HepG2 (cell line): ENCODE results near the gene SYCP2L. TPM values are rescaled to one million over a fixed set of nuclear protein-coding genes. Genes with fewer than 3 reads are reported as not detected.

ENCODE experiments used
- ARID2 ChIP-seq: sonication (generic); formaldehyde crosslinking; IDR thresholded peaks from 2 replicates; pipeline ENCODE4 v1.8.1; 2022; ENCODE audit warnings: mild to moderate bottlenecking, missing genetic modification reagents, borderline replicate concordance
- ATF7-NPFF ChIP-seq: sonication (generic); formaldehyde crosslinking; IDR thresholded peaks from 2 replicates; pipeline ENCODE4 v1.8.1; 2023; ENCODE audit warnings: mild to moderate bottlenecking, low read depth, missing genetic modification reagents, moderate library complexity
- ATM ChIP-seq: fragments of 450-650 bp; IDR thresholded peaks from 2 replicates; pipeline ENCODE4 v1.7.1; 2017; ENCODE audit warnings: mild to moderate bottlenecking, borderline replicate concordance
- CCAR2 ChIP-seq: fragments of 200-400 bp; formaldehyde crosslinking; optimal IDR thresholded peaks from 2 replicates; pipeline ENCODE3; 2018; ENCODE audit warnings: low read depth, mild to moderate bottlenecking, low read length, moderate library complexity
- EZH2 ChIP-seq: conservative IDR thresholded peaks from 2 replicates; pipeline ENCODE4 v1.6.1; 2012; ENCODE audit warnings: mild to moderate bottlenecking, low read depth, low read length, moderate library complexity
- FOXA3 ChIP-seq: IDR thresholded peaks from 2 replicates; pipeline ENCODE4 v1.6.1; 2016; ENCODE audit warnings: missing genetic modification reagents, missing compliant biosample characterization
- FOXJ3 ChIP-seq: sonication (generic); formaldehyde crosslinking; IDR thresholded peaks from 2 replicates; pipeline ENCODE4 v1.4.0; 2020; ENCODE audit warnings: missing genetic modification reagents, mild to moderate bottlenecking, borderline replicate concordance
- FOXK1 ChIP-seq: sonication (generic); formaldehyde crosslinking; IDR thresholded peaks from 2 replicates; pipeline ENCODE4 v1.4.0; 2020; ENCODE audit warnings: low read depth, missing genetic modification reagents, borderline replicate concordance
- GATAD2A ChIP-seq: IDR thresholded peaks from 2 replicates; pipeline ENCODE4 v1.6.1; 2016
- GTF2F1 ChIP-seq: fragments of 150-350 bp; IDR thresholded peaks from 2 replicates; pipeline ENCODE4 v1.6.1; 2014; ENCODE audit warnings: low read length
- HNRNPUL1 ChIP-seq: fragments of 200-400 bp; formaldehyde crosslinking; IDR thresholded peaks from 2 replicates; pipeline ENCODE4 v1.6.1; 2017; ENCODE audit warnings: low read depth, mild to moderate bottlenecking, low read length, moderate library complexity
- KLF11 ChIP-seq: IDR thresholded peaks from 2 replicates; pipeline ENCODE4 v1.6.1; 2016; ENCODE audit warnings: missing compliant biosample characterization
- MED13 ChIP-seq: sonication (generic); formaldehyde crosslinking; IDR thresholded peaks from 2 replicates; pipeline ENCODE4 v1.5.0; 2020; ENCODE audit warnings: missing genetic modification reagents
- NONO ChIP-seq, 2 experiments: fragments of 450-650 bp in 1 of 2; sonication (generic) in 1 of 2; formaldehyde crosslinking in 1 of 2; IDR thresholded peaks in 1 of 2; conservative IDR thresholded peaks in 1 of 2; 2 replicates each; pipeline versions ENCODE4 v1.6.1 to v1.8.0; 2017 to 2022; ENCODE audit warnings: mild to moderate bottlenecking in 1 of 2, missing genetic modification reagents in 1 of 2, moderate library complexity in 1 of 2
- NR2F1 ChIP-seq, 2 experiments: fragments of 450-650 bp in 1 of 2; formaldehyde crosslinking in 1 of 2; IDR thresholded peaks; 2 replicates each; pipeline versions ENCODE4 v1.5.0 to v1.6.1; 2016 to 2020; ENCODE audit warnings: mild to moderate bottlenecking in 1 of 2, missing compliant biosample characterization in 1 of 2, missing genetic modification reagents in 1 of 2, moderate library complexity in 1 of 2
- SAP130 ChIP-seq: IDR thresholded peaks from 2 replicates; pipeline ENCODE4 v1.6.1; 2016; ENCODE audit warnings: low read depth
- TBX2 ChIP-seq: sonication (generic); formaldehyde crosslinking; IDR thresholded peaks from 2 replicates; pipeline ENCODE4 v1.5.0; 2020; ENCODE audit warnings: missing genetic modification reagents, mild to moderate bottlenecking, borderline replicate concordance
- TCF12 ChIP-seq, 2 experiments: fragments of 450-650 bp in 1 of 2; sonication (generic) in 1 of 2; formaldehyde crosslinking in 1 of 2; IDR thresholded peaks; 2 replicates each; pipeline versions ENCODE4 v1.6.1 to v1.8.0; 2017 to 2022; ENCODE audit warnings: antibody characterized with exemption in 1 of 2, mild to moderate bottlenecking in 1 of 2, missing genetic modification reagents in 1 of 2, moderate library complexity in 1 of 2
- ZFP62 ChIP-seq: sonication (generic); formaldehyde crosslinking; IDR thresholded peaks from 2 replicates; pipeline ENCODE4 v1.4.0; 2020; ENCODE audit warnings: missing genetic modification reagents
- ZNF280B ChIP-seq: sonication (generic); formaldehyde crosslinking; IDR thresholded peaks from 2 replicates; pipeline ENCODE4 v1.5.0; 2020; ENCODE audit warnings: missing genetic modification reagents, mild to moderate bottlenecking, borderline replicate concordance
- ZNF34 ChIP-seq: sonication (generic); formaldehyde crosslinking; IDR thresholded peaks from 2 replicates; pipeline ENCODE4 v1.4.0; 2020; ENCODE audit warnings: mild to moderate bottlenecking, missing genetic modification reagents, borderline replicate concordance
- ZNF496 ChIP-seq: sonication (generic); formaldehyde crosslinking; IDR thresholded peaks from 2 replicates; pipeline ENCODE4 v1.8.1; 2023; ENCODE audit warnings: mild to moderate bottlenecking, moderate library complexity, missing genetic modification reagents; ENCODE audit not compliant: insufficient replicate concordance
- ZNF550 ChIP-seq: sonication (generic); formaldehyde crosslinking; IDR thresholded peaks from 2 replicates; pipeline ENCODE4 v1.4.0; 2020; ENCODE audit warnings: mild to moderate bottlenecking, missing genetic modification reagents, borderline replicate concordance
- ZNF761 ChIP-seq: sonication (generic); formaldehyde crosslinking; conservative IDR thresholded peaks from 2 replicates; pipeline ENCODE4 v1.4.0; 2020; ENCODE audit warnings: mild to moderate bottlenecking, missing genetic modification reagents
- ZSCAN9 ChIP-seq: IDR thresholded peaks from 2 replicates; pipeline ENCODE4 v1.6.1; 2016; ENCODE audit warnings: borderline replicate concordance
- polyA plus RNA-seq, 8 experiments: library from polyadenylated mRNA; depleted of rRNA in 3 of 8; stranded (reverse) in 7 of 8; unstranded in 1 of 8; fragments of >200 nt; fragmentation: Illumina TruSeq in 4 of 8; extraction: Trizol in 4 of 8; gene quantifications; 2 replicates each; pipeline versions ENCODE4 v1.2.1 to v1.2.3, GENCODE V29; 2011 to 2016; ENCODE audit warnings: low read depth in 4 of 8, missing spikeins in 1 of 8, mixed read lengths in 1 of 8; ENCODE audit not compliant: insufficient read depth in 1 of 8
- total RNA-seq, 5 experiments: library from RNA; depleted of rRNA; stranded (reverse); fragments of >200 nt; fragmentation: Illumina TruSeq; extraction: Trizol; gene quantifications; 2 replicates each; pipeline ENCODE4 v1.2.3, GENCODE V29; 2016; ENCODE audit warnings: low read depth in 1 of 5
- TF ChIP-seq, protein P1 (sequence below): sonication (generic); formaldehyde crosslinking; IDR thresholded peaks from 2 replicates; pipeline ENCODE4 v1.4.0; 2020; ENCODE audit warnings: missing genetic modification reagents

SYCP2L gene
- total and polyA plus RNA-seq, 2 of the 13 experiments (the other 11 are each of a cell fraction or from before 2014, with no cell fraction given), result 0.22 to 0.54 TPM

DNA sequence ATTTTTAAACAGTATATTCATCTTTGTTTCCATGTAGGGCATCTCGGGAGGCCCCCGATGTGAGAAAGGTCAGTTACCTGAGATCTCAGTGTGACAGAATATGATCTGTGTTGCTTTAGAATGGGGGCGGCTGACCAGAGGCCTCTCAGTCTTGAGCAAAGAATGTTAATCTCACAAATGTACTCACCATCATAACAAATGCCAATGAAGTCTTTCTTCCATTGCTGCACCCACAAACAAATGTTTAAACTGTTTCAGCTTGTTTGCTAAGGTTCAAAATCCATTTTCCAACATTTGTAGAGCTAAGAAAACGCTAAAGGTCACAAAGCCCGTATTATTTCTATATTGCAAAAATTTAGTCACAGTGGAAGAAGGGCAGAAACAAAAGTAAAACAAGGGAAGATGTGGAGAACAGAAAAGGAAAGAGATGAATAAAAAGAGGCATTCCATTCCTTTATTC lies 125.5 kb downstream of the SYCP2L start (continued):
- TF ChIP-seq ZSCAN9 (CRISPR knock-in tag) (peak; percentile 64; the same call in 1 of the 2 replicates), HNRNPUL1 (no peak), KLF11 (CRISPR knock-in tag) (0 out of 2 replicates have a peak, but pooled peaks have one; percentile 52), GATAD2A (CRISPR knock-in tag) (peak; percentile 97), ZNF280B (CRISPR knock-in tag) (no peak), ZNF34 (CRISPR knock-in tag) (no peak), ATM (no peak), ATF7-NPFF (peak; percentile 62; the same call in 1 of the 2 replicates), ZNF550 (CRISPR knock-in tag) (no peak), SAP130 (peak; percentile 84; the same call in 1 of the 2 replicates), MED13 (peak; percentile 93), CCAR2 (no peak), ZNF761 (CRISPR knock-in tag) (no peak), FOXA3 (CRISPR knock-in tag) (peak; percentile 93), FOXJ3 (CRISPR knock-in tag) (peak; percentile 98), ARID2 (CRISPR knock-in tag) (peak; percentile 39; the same call in 1 of the 2 replicates), NONO (IDR thresholded peaks at IDR 0.05) (no peak), NONO (CRISPR knock-in tag; conservative IDR thresholded peaks at IDR 0.05) (peak; percentile 82), TCF12 (IDR thresholded peaks at IDR 0.05) (no peak), TCF12 (CRISPR knock-in tag; IDR thresholded peaks at IDR 0.05) (peak; percentile 84; the same call in 1 of the 2 replicates), GTF2F1 (no peak), EZH2 (no peak), ZNF496 (CRISPR knock-in tag) (no peak), ZFP62 (CRISPR knock-in tag) (no peak), NR2F1 (CRISPR knock-in tag; IDR thresholded peaks at IDR 0.05) (peak; percentile 63 to 88), FOXK1 (CRISPR knock-in tag) (peak; percentile 49; the same call in 1 of the 2 replicates), TBX2 (CRISPR knock-in tag) (peak; percentile 76)
- TF ChIP-seq, protein P1, sequence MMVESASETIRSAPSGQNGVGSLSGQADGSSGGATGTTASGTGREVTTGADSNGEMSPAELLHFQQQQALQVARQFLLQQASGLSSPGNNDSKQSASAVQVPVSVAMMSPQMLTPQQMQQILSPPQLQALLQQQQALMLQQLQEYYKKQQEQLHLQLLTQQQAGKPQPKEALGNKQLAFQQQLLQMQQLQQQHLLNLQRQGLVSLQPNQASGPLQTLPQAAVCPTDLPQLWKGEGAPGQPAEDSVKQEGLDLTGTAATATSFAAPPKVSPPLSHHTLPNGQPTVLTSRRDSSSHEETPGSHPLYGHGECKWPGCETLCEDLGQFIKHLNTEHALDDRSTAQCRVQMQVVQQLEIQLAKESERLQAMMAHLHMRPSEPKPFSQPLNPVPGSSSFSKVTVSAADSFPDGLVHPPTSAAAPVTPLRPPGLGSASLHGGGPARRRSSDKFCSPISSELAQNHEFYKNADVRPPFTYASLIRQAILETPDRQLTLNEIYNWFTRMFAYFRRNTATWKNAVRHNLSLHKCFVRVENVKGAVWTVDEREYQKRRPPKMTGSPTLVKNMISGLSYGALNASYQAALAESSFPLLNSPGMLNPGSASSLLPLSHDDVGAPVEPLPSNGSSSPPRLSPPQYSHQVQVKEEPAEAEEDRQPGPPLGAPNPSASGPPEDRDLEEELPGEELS (CRISPR knock-in tag), result peak; percentile 94
